Hepatocyte (in vitro differentiated cells): ENCODE results near the gene PTPRM. TPM values are rescaled to one million over a fixed set of nuclear protein-coding genes. Genes with fewer than 3 reads are reported as not detected.
A peak's percentile ranks its signal among the peaks of the same experiment; 100 is the strongest.

Experiments
- DNase-seq: peaks from one replicate; pipeline ENCODE4 v3.0.0-alpha.2; 2016; ENCODE audit warnings: low spot score
- H2AFZ ChIP-seq: fragments of 200-600 bp; sonication (generic); 2 replicates; pipeline ENCODE4 v1.6.0; 2016; ENCODE audit warnings: antibody characterized with exemption, mild to moderate bottlenecking
- H3K27ac ChIP-seq: fragments of 200-600 bp; sonication (generic); 2 replicates; pipeline ENCODE4 v1.5.1; 2016; ENCODE audit warnings: mild to moderate bottlenecking
- H3K27me3 ChIP-seq: fragments of 200-600 bp; sonication (generic); 2 replicates; pipeline ENCODE4 v1.6.1; 2016
- H3K36me3 ChIP-seq: fragments of 200-600 bp; sonication (generic); replicated peaks from 2 replicates; pipeline ENCODE4 v1.5.1; 2016; ENCODE audit warnings: low read depth; ENCODE audit not compliant: insufficient read depth
- H3K4me1 ChIP-seq: fragments of 200-600 bp; sonication (generic); 2 replicates; pipeline ENCODE4 v1.5.1; 2016; ENCODE audit warnings: mild to moderate bottlenecking, moderate library complexity; ENCODE audit not compliant: insufficient read depth
- H3K4me2 ChIP-seq: fragments of 200-600 bp; sonication (generic); 2 replicates; pipeline ENCODE4 v1.6.0; 2016
- H3K4me3 ChIP-seq: fragments of 200-600 bp; sonication (generic); 2 replicates; pipeline ENCODE4 v1.5.1; 2016; ENCODE audit warnings: mild to moderate bottlenecking
- H3K79me2 ChIP-seq: fragments of 200-600 bp; sonication (generic); 2 replicates; pipeline ENCODE4 v1.6.0; 2017; ENCODE audit warnings: mild to moderate bottlenecking
- H3K9me2 ChIP-seq: fragments of 200-600 bp; sonication (generic); replicated peaks from 2 replicates; pipeline ENCODE4 v1.6.0; 2017; ENCODE audit warnings: mild to moderate bottlenecking; ENCODE audit not compliant: insufficient read depth
- H3K9me3 ChIP-seq: fragments of 200-600 bp; sonication (generic); 2 replicates; pipeline ENCODE4 v1.5.1; 2016; ENCODE audit warnings: low read depth, mild to moderate bottlenecking
- H4K20me1 ChIP-seq: fragments of 200-600 bp; sonication (generic); 2 replicates; pipeline ENCODE4 v1.6.0; 2016; ENCODE audit warnings: mild to moderate bottlenecking; ENCODE audit not compliant: insufficient read depth, poor library complexity, severe bottlenecking
- CTCF ChIP-seq: fragments of 200-600 bp; sonication (generic); IDR thresholded peaks from 2 replicates; pipeline ENCODE4 v1.5.1; 2016; ENCODE audit warnings: antibody characterized with exemption, mild to moderate bottlenecking; ENCODE audit not compliant: poor library complexity
- EZH2 ChIP-seq: fragments of 200-600 bp; sonication (generic); IDR thresholded peaks from 2 replicates; pipeline ENCODE4 v1.6.1; 2016; ENCODE audit warnings: antibody characterized with exemption, mild to moderate bottlenecking, borderline replicate concordance
- EZH2phosphoT487 ChIP-seq: fragments of 200-600 bp; sonication (generic); IDR thresholded peaks from one replicate; pipeline ENCODE4 v1.6.1; 2018; ENCODE audit warnings: antibody characterized with exemption, mild to moderate bottlenecking, low read depth, moderate library complexity; ENCODE audit not compliant: unreplicated experiment, severe bottlenecking
- WGBS: methylation state at CpG from one replicate; pipeline ENCODE4 v1.1.6; 2016; ENCODE audit warnings: low lambda C conversion rate; ENCODE audit errors: missing lambda C conversion rate; 5-methylcytosine and 5-hydroxymethylcytosine counted together
- polyA plus RNA-seq: library from polyadenylated mRNA; unstranded; fragments of >200 nt; fragmentation: Nextera tagmentation; extraction: Ambion mirVana; gene quantifications from 2 replicates; pipeline ENCODE4 v1.2.1, GENCODE V29; 2016
- total RNA-seq: library from RNA; depleted of rRNA; stranded (reverse); fragments of >200 nt; gene quantifications from 2 replicates; pipeline ENCODE4 v1.2.3, GENCODE V29; 2014

Gene PTPRM
- total and polyA plus RNA-seq, 2 experiments from 2014 or later, result 26.1 to 47.4 TPM

DNA sequence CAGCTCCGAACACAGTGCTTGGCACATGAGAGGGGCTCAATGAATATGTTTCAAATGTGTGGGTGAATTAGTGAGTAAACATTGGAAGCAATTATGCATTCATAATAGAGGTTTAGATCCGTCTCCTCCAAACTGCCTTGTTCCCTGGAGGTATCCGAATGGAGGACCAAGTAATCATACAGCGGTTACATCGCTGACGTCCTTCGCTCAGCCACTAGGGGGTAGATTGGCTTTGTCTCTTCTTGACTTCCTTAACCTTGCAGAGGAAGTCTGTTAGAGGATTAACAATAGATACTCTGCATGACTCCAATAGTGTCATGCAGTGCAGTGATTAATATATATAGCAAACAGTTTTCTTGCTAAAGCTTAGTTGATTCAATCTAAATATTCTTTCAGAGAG lies 517.0 kb downstream of the PTPRM start:
- Histone ChIP-seq H4K20me1 (no peaks in the 10 kb centered on the region), H3K27me3 (no peaks in the 10 kb centered on the region), H3K4me2 (no peak overlapping the region), H3K9me2 (no peaks in the 10 kb centered on the region), H3K27ac (no peak overlapping the region), H3K36me3 (no peaks in the 10 kb centered on the region), H2AFZ (no peak overlapping the region), H3K4me3 (no peak overlapping the region), H3K9me3 (no peaks in the 10 kb centered on the region), H3K4me1 (no peaks in the 10 kb centered on the region), H3K79me2 (no peaks in the 10 kb centered on the region)
- WGBS, result 41% methylated on average over 7 of the region's 7 CpGs
- TF ChIP-seq CTCF, result peak; percentile 51
- TF ChIP-seq EZH2phosphoT487, result no peak
- no peak for TF ChIP-seq EZH2
- peak; percentile 32 for DNase-seq

DNA sequence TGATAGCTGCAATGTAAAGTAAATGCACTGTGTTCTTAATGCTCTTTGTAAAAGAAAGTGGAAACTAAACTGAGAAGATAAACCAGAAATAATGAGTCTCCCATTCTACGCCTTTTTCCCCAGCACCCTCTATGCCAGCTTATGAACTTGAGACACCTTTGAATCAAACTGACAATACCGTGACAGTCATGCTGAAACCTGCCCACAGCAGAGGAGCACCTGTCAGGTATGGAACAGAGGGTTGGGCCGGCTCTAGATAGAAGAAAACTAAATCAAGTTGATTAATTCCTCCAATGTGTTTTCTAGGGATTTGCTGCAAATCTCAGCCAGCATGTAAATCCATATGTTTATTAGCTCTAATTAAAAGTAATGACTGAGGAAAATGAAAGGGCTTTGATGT lies 521.5 kb downstream of the PTPRM start:
- Histone ChIP-seq H3K9me2 (no peaks in the 10 kb centered on the region), H3K79me2 (no peaks in the 10 kb centered on the region), H2AFZ (no peak overlapping the region), H3K27me3 (no peaks in the 10 kb centered on the region), H3K4me3 (no peak overlapping the region), H3K4me1 (no peaks in the 10 kb centered on the region), H3K9me3 (no peaks in the 10 kb centered on the region), H3K4me2 (no peak overlapping the region), H3K27ac (no peak overlapping the region), H3K36me3 (no peaks in the 10 kb centered on the region), H4K20me1 (no peaks in the 10 kb centered on the region)
- TF ChIP-seq EZH2 (no peak), CTCF (no peak), EZH2phosphoT487 (no peak)
- WGBS, result 68% methylated on average over 3 of the region's 3 CpGs
- DNase-seq, result no peak

GRCh38 chr18:8091035-8091434 lies 523.9 kb downstream of the PTPRM start:
- no peaks in the 10 kb centered on the region for H3K36me3 ChIP-seq
- 96% methylated on average over 2 of the region's 2 CpGs for WGBS
- H3K79me2 ChIP-seq, result no peaks in the 10 kb centered on the region

DNA sequence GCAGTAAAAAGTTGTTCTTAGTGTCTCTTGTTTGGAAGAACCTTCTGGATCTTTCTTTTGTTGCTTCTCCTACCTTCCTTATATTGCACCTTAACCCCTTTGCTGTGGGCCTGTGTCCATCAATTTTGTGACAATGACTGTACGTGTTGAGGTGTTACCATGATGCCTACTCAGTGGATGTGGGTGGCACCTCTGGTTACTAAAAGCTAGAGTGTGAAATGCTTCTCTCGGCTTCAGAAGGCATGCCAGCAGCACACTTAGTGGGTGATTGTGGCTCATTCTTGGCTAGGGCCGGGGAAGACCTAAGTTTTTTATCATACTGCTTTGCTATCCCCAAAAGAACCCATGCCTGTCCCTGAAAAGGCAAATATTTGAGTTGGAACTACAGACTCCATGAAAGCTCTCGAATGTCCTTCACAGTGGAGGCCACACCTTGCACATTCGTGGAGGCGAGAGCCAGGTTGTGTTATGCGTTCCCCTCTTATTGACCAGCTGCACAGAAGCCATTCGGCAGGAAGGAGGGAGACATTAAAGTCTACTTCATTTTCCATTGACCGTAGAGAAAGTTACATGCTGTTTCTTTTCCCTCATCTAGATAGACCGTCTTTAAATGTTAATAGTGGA lies 528.9 kb downstream of the PTPRM start:
- no peaks in the 10 kb centered on the region for H3K79me2 ChIP-seq
- H3K4me1 ChIP-seq, result no peaks in the 10 kb centered on the region
- DNase-seq, result no peak
- H4K20me1 ChIP-seq, result no peaks in the 10 kb centered on the region
- H2AFZ ChIP-seq, result no peak overlapping the region
- H3K9me2 ChIP-seq, result no peaks in the 10 kb centered on the region
- H3K4me2 ChIP-seq, result no peak overlapping the region
- TF ChIP-seq CTCF (no peak), EZH2 (no peak), EZH2phosphoT487 (no peak)
- no peaks in the 10 kb centered on the region for H3K9me3 ChIP-seq
- H3K27ac ChIP-seq, result no peak overlapping the region
- H3K4me3 ChIP-seq, result no peak overlapping the region
- WGBS, result 93% methylated on average over 10 of the region's 10 CpGs
- H3K36me3 ChIP-seq, result no peaks in the 10 kb centered on the region
- no peaks in the 10 kb centered on the region for H3K27me3 ChIP-seq

More at GRCh38 chr18:8091035-8091434, 523.9 kb downstream of the PTPRM start:
- Histone ChIP-seq H3K27ac (no peak overlapping the region), H3K4me2 (no peak overlapping the region), H2AFZ (no peak overlapping the region), H3K27me3 (no peaks in the 10 kb centered on the region), H3K4me1 (no peaks in the 10 kb centered on the region), H3K9me2 (no peaks in the 10 kb centered on the region), H3K9me3 (no peaks in the 10 kb centered on the region), H4K20me1 (no peaks in the 10 kb centered on the region), H3K4me3 (no peak overlapping the region)
- DNase-seq, result no peak
- TF ChIP-seq EZH2 (no peak), EZH2phosphoT487 (no peak)
